ENCODE measurements around the gene CATSPER4.
A peak's percentile ranks its signal among the peaks of the same experiment; 100 is the strongest.

The CATSPER4 gene

DNA sequence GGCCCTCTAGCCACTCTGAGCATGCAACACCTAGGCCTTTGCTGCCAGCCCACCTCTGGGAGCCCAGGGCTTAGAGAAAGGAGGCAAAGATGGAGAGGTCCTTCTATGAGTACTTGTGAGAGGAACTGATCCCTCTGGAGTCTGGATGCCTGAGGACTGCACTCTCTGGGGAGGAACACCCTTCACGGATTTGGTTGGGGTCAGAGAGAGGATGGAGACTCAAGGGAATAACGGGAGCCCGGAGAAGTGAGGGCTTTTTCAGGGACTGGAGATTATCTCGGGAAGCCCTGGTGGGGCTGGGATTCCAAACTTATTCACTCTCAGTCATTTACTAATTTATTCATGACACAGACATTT lies 21.2 kb upstream of the CATSPER4 start:
- peak overlapping the region; percentile 72 for H3K4me3 ChIP-seq (ENCODE audit: severe bottlenecking)
- TF ChIP-seq, protein P1, sequence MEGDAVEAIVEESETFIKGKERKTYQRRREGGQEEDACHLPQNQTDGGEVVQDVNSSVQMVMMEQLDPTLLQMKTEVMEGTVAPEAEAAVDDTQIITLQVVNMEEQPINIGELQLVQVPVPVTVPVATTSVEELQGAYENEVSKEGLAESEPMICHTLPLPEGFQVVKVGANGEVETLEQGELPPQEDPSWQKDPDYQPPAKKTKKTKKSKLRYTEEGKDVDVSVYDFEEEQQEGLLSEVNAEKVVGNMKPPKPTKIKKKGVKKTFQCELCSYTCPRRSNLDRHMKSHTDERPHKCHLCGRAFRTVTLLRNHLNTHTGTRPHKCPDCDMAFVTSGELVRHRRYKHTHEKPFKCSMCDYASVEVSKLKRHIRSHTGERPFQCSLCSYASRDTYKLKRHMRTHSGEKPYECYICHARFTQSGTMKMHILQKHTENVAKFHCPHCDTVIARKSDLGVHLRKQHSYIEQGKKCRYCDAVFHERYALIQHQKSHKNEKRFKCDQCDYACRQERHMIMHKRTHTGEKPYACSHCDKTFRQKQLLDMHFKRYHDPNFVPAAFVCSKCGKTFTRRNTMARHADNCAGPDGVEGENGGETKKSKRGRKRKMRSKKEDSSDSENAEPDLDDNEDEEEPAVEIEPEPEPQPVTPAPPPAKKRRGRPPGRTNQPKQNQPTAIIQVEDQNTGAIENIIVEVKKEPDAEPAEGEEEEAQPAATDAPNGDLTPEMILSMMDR (IDR thresholded peaks at IDR 0.05; ENCODE audit: poor library complexity, severe bottlenecking), result no peak
- no peaks in the 10 kb centered on the region for H3K36me3 ChIP-seq (ENCODE audit: low read depth)
- H3K27me3 ChIP-seq (ENCODE audit: insufficient read depth, poor library complexity, severe bottlenecking), result no peaks in the 10 kb centered on the region
- H3K27ac ChIP-seq (ENCODE audit: poor library complexity, severe bottlenecking), result no peak overlapping the region
- no peaks in the 10 kb centered on the region for H3K4me1 ChIP-seq (ENCODE audit: insufficient read depth, poor library complexity, severe bottlenecking)
- DNase-seq (ENCODE audit: low spot score) (no peak), ATAC-seq (ENCODE audit: low read depth) (no peak)
- H3K9me3 ChIP-seq (ENCODE audit: severe bottlenecking), result no peaks in the 10 kb centered on the region

DNA sequence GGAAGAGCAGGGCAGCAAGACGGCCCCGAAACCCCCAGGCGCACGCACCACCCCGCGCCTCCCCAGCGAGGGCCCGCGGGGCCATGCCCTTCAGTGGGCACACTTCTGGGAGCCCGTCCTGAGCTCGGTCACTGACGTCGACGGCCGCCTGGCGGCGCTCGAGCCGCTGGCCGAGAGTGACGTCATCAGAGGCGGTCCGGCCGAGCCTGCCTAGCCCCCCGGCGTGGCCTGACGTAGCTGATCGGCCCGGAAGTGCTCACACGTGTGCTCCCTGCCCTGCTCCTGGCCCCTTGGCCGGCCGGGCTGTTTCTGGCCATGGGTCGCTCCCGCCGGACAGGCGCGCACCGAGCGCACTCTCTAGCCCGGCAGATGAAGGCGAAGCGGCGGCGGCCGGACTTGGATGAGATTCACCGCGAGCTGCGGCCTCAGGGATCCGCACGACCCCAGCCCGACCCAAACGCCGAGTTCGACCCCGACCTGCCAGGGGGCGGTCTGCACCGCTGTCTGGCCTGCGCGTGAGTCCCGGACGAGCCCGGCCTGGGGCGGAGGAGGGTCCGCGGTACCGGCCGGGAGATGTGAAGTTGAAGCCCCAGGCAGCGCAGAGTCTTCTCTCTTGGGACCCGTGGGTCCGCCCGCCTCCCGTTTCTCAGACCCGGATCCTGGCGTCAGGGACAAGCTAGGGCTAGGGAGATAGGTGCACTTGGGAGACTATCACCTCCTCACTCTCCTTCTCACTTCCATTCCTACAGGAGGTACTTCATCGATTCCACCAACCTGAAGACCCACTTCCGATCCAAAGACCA lies 20.5 kb upstream of the CATSPER4 start, which contains the start of gene ZNF593:
ZNF593 (plus strand) TSS at position 240 of the 803 bp plus-strand sequence; CDS start at position 316, 76 bp downstream.
- H3K27ac ChIP-seq (ENCODE audit: poor library complexity, severe bottlenecking), result peak within 1 kb of the TSS; percentile 8

DNA sequence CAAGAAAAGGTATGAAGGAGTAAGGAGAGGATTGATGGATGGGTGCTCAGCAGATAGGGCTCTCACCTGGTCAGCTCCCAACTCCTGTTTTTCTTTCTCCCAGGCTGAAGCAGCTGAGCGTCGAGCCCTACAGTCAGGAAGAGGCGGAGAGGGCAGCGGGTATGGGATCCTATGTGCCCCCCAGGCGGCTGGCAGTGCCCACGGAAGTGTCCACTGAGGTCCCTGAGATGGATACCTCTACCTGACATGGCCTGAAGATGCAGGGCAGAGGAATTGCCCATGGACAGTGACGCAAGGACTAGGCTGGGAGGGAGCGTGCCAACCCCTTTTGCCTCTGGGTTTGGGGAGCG lies 20.0 kb upstream of the CATSPER4 start:
- Histone ChIP-seq H3K4me1 (ENCODE audit: insufficient read depth, poor library complexity, severe bottlenecking) (no peaks in the 10 kb centered on the region), H3K9me3 (ENCODE audit: severe bottlenecking) (no peaks in the 10 kb centered on the region), H3K27ac (ENCODE audit: poor library complexity, severe bottlenecking) (peak overlapping the region; percentile 8), H3K27me3 (ENCODE audit: insufficient read depth, poor library complexity, severe bottlenecking) (no peaks in the 10 kb centered on the region), H3K4me3 (ENCODE audit: severe bottlenecking) (peak overlapping the region; percentile 72), H3K36me3 (ENCODE audit: low read depth) (no peaks in the 10 kb centered on the region)
- 0 out of 3 replicates have a peak, but pooled peaks have one; percentile 2 for ATAC-seq (ENCODE audit: low read depth)
- no peak for DNase-seq (ENCODE audit: low spot score)
- TF ChIP-seq, protein P1 (IDR thresholded peaks at IDR 0.05; ENCODE audit: poor library complexity, severe bottlenecking), result no peak

More for the DNA sequence above, 20.5 kb upstream of the CATSPER4 start, which contains the start of gene ZNF593:
- Histone ChIP-seq H3K9me3 (ENCODE audit: severe bottlenecking) (no peaks in the 10 kb centered on the region), H3K4me3 (ENCODE audit: severe bottlenecking) (peak within 1 kb of the TSS; percentile 72), H3K36me3 (ENCODE audit: low read depth) (no peaks in the 10 kb centered on the region), H3K27me3 (ENCODE audit: insufficient read depth, poor library complexity, severe bottlenecking) (no peaks in the 10 kb centered on the region), H3K4me1 (ENCODE audit: insufficient read depth, poor library complexity, severe bottlenecking) (no peaks in the 10 kb centered on the region)
- TF ChIP-seq, protein P1 (IDR thresholded peaks at IDR 0.05; ENCODE audit: poor library complexity, severe bottlenecking), result peak; percentile 95
- ATAC-seq (ENCODE audit: low read depth), result peak; percentile 88
- peak; percentile 89 for DNase-seq (ENCODE audit: low spot score)

DNA sequence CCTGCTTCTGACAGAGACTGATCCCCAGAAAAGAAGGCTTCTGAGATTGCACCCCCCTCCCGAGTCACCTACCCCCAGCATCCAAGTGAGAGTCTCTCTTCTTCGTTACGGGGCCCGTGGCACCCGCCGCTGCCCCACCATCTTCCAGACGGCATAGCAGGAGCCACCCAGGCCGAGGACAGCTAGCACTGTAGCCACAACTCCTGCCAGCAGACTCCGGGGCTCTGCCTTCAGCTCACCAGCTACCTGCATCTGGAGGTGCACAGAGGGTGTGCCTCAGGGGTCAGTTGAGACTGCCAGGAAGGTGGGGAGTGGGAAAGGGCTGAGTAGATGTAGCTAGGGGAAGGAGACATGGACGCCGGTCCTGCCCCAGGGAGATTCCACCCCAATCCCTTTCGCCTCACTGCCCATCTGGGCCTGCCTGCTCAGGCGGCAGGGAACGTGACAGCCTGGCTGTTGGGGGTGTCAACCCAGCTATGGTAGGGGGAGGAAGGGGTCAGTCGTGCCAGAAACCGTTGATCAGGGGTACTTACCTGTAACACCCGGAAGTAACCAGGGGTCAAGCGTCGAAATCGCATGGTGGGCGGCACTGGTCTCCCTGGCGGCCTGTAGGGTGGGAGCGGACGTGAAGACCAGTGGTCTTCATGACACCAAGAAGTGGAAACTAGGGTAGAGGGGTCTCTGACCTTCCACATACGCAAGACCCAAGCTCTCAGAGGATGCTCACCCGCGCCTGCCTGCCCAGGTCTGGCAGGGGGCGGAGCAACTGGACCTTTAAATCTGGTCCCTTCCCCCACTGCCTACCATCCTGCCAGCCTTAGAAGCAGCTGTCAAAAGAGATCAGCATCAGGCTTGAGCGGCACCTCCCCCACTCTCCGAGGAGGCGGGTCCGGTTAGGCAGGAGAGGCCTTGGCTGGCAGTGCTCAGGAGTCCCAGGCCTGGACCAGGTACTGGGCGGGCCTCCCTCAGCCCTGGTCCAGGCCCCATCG lies 19.0 kb upstream of the CATSPER4 start, which contains the start of gene ZNF593OS:
ZNF593OS (minus strand) TSS at position 749 of the 989 bp plus-strand sequence; CDS start at position 578, 171 bp downstream.
- ATAC-seq (ENCODE audit: low read depth), result no peak
- H3K9me3 ChIP-seq (ENCODE audit: severe bottlenecking), result no peaks in the 10 kb centered on the region
- H3K27me3 ChIP-seq (ENCODE audit: insufficient read depth, poor library complexity, severe bottlenecking), result no peaks in the 10 kb centered on the region
- no peak for DNase-seq (ENCODE audit: low spot score)
- H3K4me3 ChIP-seq (ENCODE audit: severe bottlenecking), result peak within 1 kb of the TSS; percentile 72
- H3K27ac ChIP-seq (ENCODE audit: poor library complexity, severe bottlenecking), result no peak within 1 kb of the TSS
- TF ChIP-seq, protein P1 (IDR thresholded peaks at IDR 0.05; ENCODE audit: poor library complexity, severe bottlenecking), result no peak
- H3K4me1 ChIP-seq (ENCODE audit: insufficient read depth, poor library complexity, severe bottlenecking), result no peaks in the 10 kb centered on the region
- H3K36me3 ChIP-seq (ENCODE audit: low read depth), result no peaks in the 10 kb centered on the region

All from RWPE2 (cell line).